Activated CD4-positive, alpha-beta memory T cell treated with anti-CD3 and anti-CD28 coated beads, Interleukin-2, amount 10 ng/mL, durations not matched to agents 7 days and 5 days (primary cell): ENCODE measurements around the gene ADAM33. TPM values are rescaled to one million over a fixed set of nuclear protein-coding genes. Genes with fewer than 3 reads are reported as not detected.

Source experiments
- CTCF ChIA-PET: fragments of 350-600 bp; sonication (Branson Sonifier 250); formaldehyde crosslinking; loops from one replicate; lab custom pipeline; 2021; ENCODE audit warnings: antibody characterized with exemption, inconsistent platforms; lab: Charles Lee
- POLR2A ChIA-PET: fragments of 350-600 bp; sonication (Branson Sonifier 250); formaldehyde crosslinking; loops from one replicate; lab custom pipeline; 2021; ENCODE audit warnings: antibody characterized with exemption; lab: Charles Lee
- DNase-seq: peaks from one replicate; pipeline ENCODE4 v3.0.0-alpha.2; 2020
- H3K27ac Mint-ChIP-seq: one replicate; pipeline ENCODE4 v1.8.0; 2021; ENCODE audit warnings: mild to moderate bottlenecking, mixed read lengths
- H3K27me3 Mint-ChIP-seq: one replicate; pipeline ENCODE4 v1.8.0; 2021; ENCODE audit warnings: mixed read lengths
- H3K36me3 Mint-ChIP-seq: one replicate; pipeline ENCODE4 v1.8.0; 2021; ENCODE audit warnings: low read depth, mixed read lengths
- H3K4me1 Mint-ChIP-seq: one replicate; pipeline ENCODE4 v1.8.0; 2021; ENCODE audit warnings: mixed read lengths
- H3K4me3 Mint-ChIP-seq: one replicate; pipeline ENCODE4 v1.8.0; 2021; ENCODE audit warnings: mild to moderate bottlenecking, mixed read lengths
- H3K9me3 Mint-ChIP-seq: one replicate; pipeline ENCODE4 v1.8.0; 2021; ENCODE audit warnings: mixed read lengths
- total RNA-seq, 2 experiments: library from RNA; stranded (reverse); gene quantifications; one replicate each; pipeline ENCODE4 v1.2.3, GENCODE V29; 2021

ADAM33 gene
- total RNA-seq, 2 experiments from 2014 or later: not detected

GRCh38 chr20:3693376-3693775 is 11.6 kb upstream of the ADAM33 start:
- H3K36me3 Mint-ChIP-seq: no peaks in the 10 kb centered on the region
- CTCF ChIA-PET: interaction anchor here (0.6 to 1.4 kb wide), 2 partner anchors 11 to 17 kb away, joined by 4 to 5 read pairs; no protein-coding TSS in a partner anchor
- no peaks in the 10 kb centered on the region for H3K4me1 Mint-ChIP-seq
- H3K27ac Mint-ChIP-seq: no peak overlapping the region
- no peaks in the 10 kb centered on the region for H3K27me3 Mint-ChIP-seq
- no peak for DNase-seq
- POLR2A ChIA-PET: no interaction called here
- no peaks in the 10 kb centered on the region for H3K9me3 Mint-ChIP-seq
- H3K4me3 Mint-ChIP-seq: no peak overlapping the region

DNA sequence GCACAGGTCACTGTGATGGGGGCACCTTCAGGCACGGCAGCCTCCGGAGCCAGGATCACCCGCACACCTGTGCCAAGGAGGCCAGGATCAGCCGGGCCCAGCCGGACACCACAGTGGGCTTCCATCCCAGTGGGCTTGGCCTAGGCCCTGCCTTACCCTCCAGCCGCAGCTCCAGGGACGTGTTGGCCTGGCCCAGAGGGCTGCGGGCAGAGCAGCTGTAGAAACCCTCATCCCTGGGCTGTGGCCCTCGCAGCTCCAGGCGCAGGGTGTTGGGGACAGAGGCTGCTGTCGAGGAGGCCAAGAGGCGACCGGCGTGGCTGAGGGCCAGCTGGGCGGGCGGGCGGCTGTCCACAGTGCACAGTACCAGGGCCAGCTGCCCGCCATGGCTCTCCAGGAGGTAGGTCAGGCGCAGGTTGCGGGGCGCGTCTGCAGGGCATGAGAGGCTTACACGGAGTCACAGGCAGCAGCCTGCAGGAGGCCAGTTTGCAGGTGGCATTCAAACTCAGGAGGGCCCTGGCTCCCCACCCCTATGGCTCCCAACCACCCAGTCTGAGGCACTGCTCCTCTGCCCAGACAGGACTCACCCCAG is 11.0 kb upstream of the ADAM33 start:
- H3K9me3 Mint-ChIP-seq: no peaks in the 10 kb centered on the region
- H3K27ac Mint-ChIP-seq: no peak overlapping the region
- ChIA-PET CTCF (interaction anchor here (0.6 kb wide), 1 partner anchor 10 kb away, joined by 5 read pairs; no protein-coding TSS in a partner anchor), POLR2A (no interaction called here)
- DNase-seq: no peak
- no peaks in the 10 kb centered on the region for H3K36me3 Mint-ChIP-seq
- H3K4me3 Mint-ChIP-seq: no peak overlapping the region
- H3K4me1 Mint-ChIP-seq: no peaks in the 10 kb centered on the region
- H3K27me3 Mint-ChIP-seq: peaks cover 5% of the 10 kb centered on the region

DNA sequence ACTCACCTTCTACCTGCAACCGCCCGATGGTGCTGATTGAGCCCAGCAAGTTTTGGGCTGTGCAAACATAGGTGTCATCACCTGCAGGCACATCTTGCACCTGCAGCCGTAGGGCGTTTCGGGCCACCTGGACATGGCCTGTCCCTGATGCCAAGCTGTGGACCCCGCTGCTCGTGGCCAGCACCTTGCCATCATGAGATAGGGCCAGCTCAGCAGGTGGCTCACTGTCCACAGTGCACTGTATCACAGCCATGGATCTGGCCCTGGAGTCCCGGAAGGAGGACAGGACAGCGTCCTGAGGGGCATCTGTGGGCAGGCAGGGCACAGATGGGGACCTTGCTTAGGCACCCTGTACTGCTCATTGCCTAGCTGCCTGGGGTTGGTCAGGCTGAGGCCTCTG is 10.1 kb upstream of the ADAM33 start:
- DNase-seq: no peak
- no peaks in the 10 kb centered on the region for H3K4me1 Mint-ChIP-seq
- H3K4me3 Mint-ChIP-seq: no peak overlapping the region
- CTCF ChIA-PET: no interaction called here
- no peaks in the 10 kb centered on the region for H3K36me3 Mint-ChIP-seq
- H3K27ac Mint-ChIP-seq: no peak overlapping the region
- H3K27me3 Mint-ChIP-seq: peaks cover 6% of the 10 kb centered on the region
- POLR2A ChIA-PET: no interaction called here
- H3K9me3 Mint-ChIP-seq: no peaks in the 10 kb centered on the region

- H3K27me3 Mint-ChIP-seq: peaks cover 11% of the 10 kb centered on the region
- no peak for DNase-seq
- no peak overlapping the region for H3K27ac Mint-ChIP-seq
- ChIA-PET CTCF (interaction anchor here (0.7 kb wide), 2 partner anchors 14 to 738 kb away, joined by 3 read pairs; no protein-coding TSS in a partner anchor), POLR2A (no interaction called here)
- no peak overlapping the region for H3K4me3 Mint-ChIP-seq
- H3K36me3 Mint-ChIP-seq: no peaks in the 10 kb centered on the region
- H3K9me3 Mint-ChIP-seq: no peaks in the 10 kb centered on the region
- no peaks in the 10 kb centered on the region for H3K4me1 Mint-ChIP-seq
Observed at GRCh38 chr20:3691306-3691705, 9.5 kb upstream of the ADAM33 start.

DNA sequence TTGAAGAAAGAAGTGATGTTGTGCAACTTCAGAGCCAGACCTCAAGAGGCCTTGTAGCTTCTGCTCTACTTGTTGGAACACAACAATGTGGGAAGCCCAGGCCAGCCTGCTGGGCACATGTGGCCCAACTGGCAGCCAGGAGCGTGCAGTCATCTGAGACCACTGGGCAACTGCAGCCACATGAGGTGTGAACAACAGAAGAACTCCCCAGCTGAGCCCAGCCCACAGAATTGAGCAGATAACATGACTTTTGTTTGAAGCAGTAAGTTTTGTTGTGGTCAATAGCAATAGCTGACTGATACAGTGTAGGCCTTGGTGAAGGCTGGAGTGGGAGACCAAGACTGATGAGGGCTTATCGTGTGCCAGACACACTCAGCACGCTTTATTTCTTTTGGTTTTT is 8.6 kb upstream of the ADAM33 start:
- Mint-ChIP-seq H3K36me3 (no peaks in the 10 kb centered on the region), H3K4me3 (no peak overlapping the region), H3K27me3 (peaks cover 12% of the 10 kb centered on the region), H3K4me1 (no peaks in the 10 kb centered on the region), H3K9me3 (no peaks in the 10 kb centered on the region), H3K27ac (no peak overlapping the region)
- ChIA-PET POLR2A (no interaction called here), CTCF (interaction anchor here (0.7 kb wide), 2 partner anchors 13 to 739 kb away, joined by 3 read pairs; no protein-coding TSS in a partner anchor)
- DNase-seq: no peak

- peaks cover 15% of the 10 kb centered on the region for H3K27me3 Mint-ChIP-seq
- H3K4me3 Mint-ChIP-seq: no peak overlapping the region
- no peaks in the 10 kb centered on the region for H3K4me1 Mint-ChIP-seq
- H3K36me3 Mint-ChIP-seq: no peaks in the 10 kb centered on the region
- H3K27ac Mint-ChIP-seq: no peak overlapping the region
- CTCF ChIA-PET: no interaction called here
- POLR2A ChIA-PET: no interaction called here
- H3K9me3 Mint-ChIP-seq: no peaks in the 10 kb centered on the region
- no peak for DNase-seq
Observed at GRCh38 chr20:3689978-3690377, 8.2 kb upstream of the ADAM33 start.

DNA sequence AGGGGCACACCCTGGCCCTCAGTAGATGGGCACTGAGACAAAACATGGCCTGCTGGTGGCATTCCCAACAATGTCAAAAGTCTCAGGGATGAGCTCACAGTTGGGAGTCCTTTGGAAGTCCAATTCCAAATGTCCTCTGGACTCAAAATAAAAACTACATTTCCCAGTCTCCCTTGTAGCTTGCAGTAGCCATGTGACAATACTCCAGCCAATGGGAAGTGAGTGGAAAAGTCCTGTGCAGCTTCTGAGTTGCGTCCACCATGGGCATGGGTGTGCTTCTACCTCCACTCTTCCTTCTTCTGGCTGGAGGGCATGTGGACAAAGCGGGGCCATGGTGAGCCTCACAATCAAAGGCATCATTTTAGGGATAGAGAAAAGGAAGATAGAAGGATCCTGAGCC is 5.8 kb upstream of the ADAM33 start:
- no peaks in the 10 kb centered on the region for H3K9me3 Mint-ChIP-seq
- DNase-seq: no peak
- POLR2A ChIA-PET: no interaction called here
- CTCF ChIA-PET: interaction anchor here (1.5 kb wide), 1 partner anchor 11 kb away, joined by 8 read pairs; no protein-coding TSS in a partner anchor
- no peak overlapping the region for H3K27ac Mint-ChIP-seq
- no peak overlapping the region for H3K4me3 Mint-ChIP-seq
- no peaks in the 10 kb centered on the region for H3K36me3 Mint-ChIP-seq
- H3K4me1 Mint-ChIP-seq: no peaks in the 10 kb centered on the region
- H3K27me3 Mint-ChIP-seq: peaks cover 31% of the 10 kb centered on the region

DNA sequence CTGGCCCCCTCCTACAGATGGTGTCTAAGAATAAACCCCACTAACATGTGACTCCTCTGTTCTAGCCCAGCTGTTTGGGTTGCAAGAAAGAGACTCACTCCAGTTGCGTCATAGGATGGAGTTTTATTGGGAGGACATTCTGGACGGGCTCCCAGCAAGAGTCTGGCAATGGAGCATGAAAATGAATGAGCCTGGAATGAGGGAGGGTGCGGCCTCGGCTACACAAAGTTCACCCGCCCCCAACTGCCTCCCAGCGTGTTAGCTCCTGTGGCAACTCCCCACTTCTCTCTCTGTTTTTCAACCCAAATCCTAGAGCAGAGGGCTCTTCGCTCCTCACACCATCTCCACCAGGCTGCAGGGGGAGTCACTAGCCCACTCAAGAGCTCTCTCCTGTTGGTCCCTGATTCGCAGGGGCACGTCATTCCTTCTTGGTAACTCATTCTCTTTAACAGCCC is 5.1 kb upstream of the ADAM33 start:
- H3K4me3 Mint-ChIP-seq: no peak overlapping the region
- no peaks in the 10 kb centered on the region for H3K36me3 Mint-ChIP-seq
- no peaks in the 10 kb centered on the region for H3K4me1 Mint-ChIP-seq
- peaks cover 35% of the 10 kb centered on the region for H3K27me3 Mint-ChIP-seq
- no peak for DNase-seq
- H3K9me3 Mint-ChIP-seq: no peaks in the 10 kb centered on the region
- no peak overlapping the region for H3K27ac Mint-ChIP-seq
- ChIA-PET CTCF (interaction anchor here (1.5 kb wide), 1 partner anchor 10 kb away, joined by 8 read pairs; no protein-coding TSS in a partner anchor), POLR2A (no interaction called here)

DNA sequence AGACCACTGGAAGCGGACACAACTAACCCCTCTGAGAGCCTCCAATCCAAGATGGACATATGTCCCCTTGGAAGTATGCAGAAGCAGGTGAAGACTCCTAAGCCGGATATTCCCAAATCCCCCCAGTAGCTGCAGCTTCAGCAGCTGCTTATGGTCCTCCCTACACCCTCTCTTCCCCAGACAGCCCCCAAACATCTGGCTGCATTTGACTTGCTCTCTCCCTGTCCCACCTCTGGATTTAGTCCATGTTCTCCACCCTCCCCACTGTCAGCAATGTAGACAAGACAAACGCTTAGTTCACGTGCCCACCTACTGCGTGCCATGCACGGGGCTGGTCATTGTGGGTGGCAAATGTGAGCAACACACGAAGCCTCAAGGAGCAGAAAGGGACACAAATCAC is 4.6 kb upstream of the ADAM33 start:
- Mint-ChIP-seq H3K4me3 (no peak overlapping the region), H3K4me1 (no peaks in the 10 kb centered on the region)

GRCh38 chr20:3685341-3685740 is 3.5 kb upstream of the ADAM33 start:
- Mint-ChIP-seq H3K36me3 (no peaks in the 10 kb centered on the region), H3K9me3 (no peaks in the 10 kb centered on the region), H3K27ac (no peak overlapping the region), H3K4me1 (peaks cover 2% of the 10 kb centered on the region), H3K27me3 (peaks cover 48% of the 10 kb centered on the region), H3K4me3 (no peak overlapping the region)
- CTCF ChIA-PET: no interaction called here
- POLR2A ChIA-PET: no interaction called here
- no peak for DNase-seq

More for the DNA sequence above, 4.6 kb upstream of the ADAM33 start:
- Mint-ChIP-seq H3K27me3 (peaks cover 37% of the 10 kb centered on the region), H3K9me3 (no peaks in the 10 kb centered on the region), H3K27ac (no peak overlapping the region), H3K36me3 (no peaks in the 10 kb centered on the region)
- DNase-seq: no peak
- CTCF ChIA-PET: no interaction called here
- POLR2A ChIA-PET: no interaction called here

- Mint-ChIP-seq H3K27me3 (peaks cover 65% of the 10 kb centered on the region), H3K4me3 (no peak overlapping the region), H3K4me1 (peaks cover 4% of the 10 kb centered on the region), H3K36me3 (no peaks in the 10 kb centered on the region), H3K27ac (no peak overlapping the region), H3K9me3 (no peaks in the 10 kb centered on the region)
- POLR2A ChIA-PET: no interaction called here
- DNase-seq: no peak
- CTCF ChIA-PET: interaction anchor here (1.4 kb wide), 1 partner anchor 30 kb away, joined by 8 read pairs; no protein-coding TSS in a partner anchor
Observed at GRCh38 chr20:3681352-3681930, 369 bp downstream of the ADAM33 start.

- H3K27ac Mint-ChIP-seq: no peak overlapping the region
- peaks cover 66% of the 10 kb centered on the region for H3K27me3 Mint-ChIP-seq
- ChIA-PET CTCF (interaction anchor here (1.4 kb wide), 1 partner anchor 30 kb away, joined by 8 read pairs; no protein-coding TSS in a partner anchor), POLR2A (no interaction called here)
- H3K36me3 Mint-ChIP-seq: no peaks in the 10 kb centered on the region
- H3K4me3 Mint-ChIP-seq: no peak overlapping the region
- no peaks in the 10 kb centered on the region for H3K9me3 Mint-ChIP-seq
- H3K4me1 Mint-ChIP-seq: peaks cover 4% of the 10 kb centered on the region
- no peak for DNase-seq
Observed at GRCh38 chr20:3680701-3681351, 984 bp downstream of the ADAM33 start.
